NT2/D1 (cell line): ENCODE results near the gene STPG4.

ENCODE experiments used
- DNase-seq: peaks from one replicate; pipeline ENCODE4 v3.0.0-alpha.2; 2011; ENCODE audit warnings: low read depth, low spot score
- H3K27me3 ChIP-seq: 2 replicates; pipeline ENCODE4 v1.6.0; 2011; ENCODE audit warnings: mild to moderate bottlenecking; ENCODE audit not compliant: insufficient read length, insufficient read depth
- H3K36me3 ChIP-seq: 2 replicates; pipeline ENCODE4 v1.6.1; 2011; ENCODE audit warnings: mild to moderate bottlenecking, low read length, mixed read lengths; ENCODE audit not compliant: insufficient read depth, insufficient read length
- H3K4me1 ChIP-seq: 2 replicates; pipeline ENCODE4 v1.5.1; 2011; ENCODE audit not compliant: insufficient read depth, insufficient read length
- H3K4me3 ChIP-seq: 2 replicates; pipeline ENCODE4 v1.5.1; 2011; ENCODE audit warnings: low read depth; ENCODE audit not compliant: insufficient read length
- H3K9ac ChIP-seq: 2 replicates; pipeline ENCODE4 v1.6.0; 2011; ENCODE audit warnings: low read depth; ENCODE audit not compliant: insufficient read length
- H3K9me3 ChIP-seq: 2 replicates; pipeline ENCODE4 v1.5.1; 2011; ENCODE audit warnings: mild to moderate bottlenecking, low read length; ENCODE audit not compliant: insufficient read depth
- SUZ12 ChIP-seq: IDR thresholded peaks from 2 replicates; pipeline ENCODE4 v1.6.1; 2011; ENCODE audit not compliant: insufficient read length, insufficient read depth; ENCODE audit errors: extremely low read depth
- YY1 ChIP-seq: IDR thresholded peaks from 2 replicates; pipeline ENCODE4 v1.6.1; 2011; ENCODE audit not compliant: insufficient read length, insufficient read depth
- ZNF274 ChIP-seq: IDR thresholded peaks from 2 replicates; pipeline ENCODE4 v1.6.1; 2011; ENCODE audit warnings: mild to moderate bottlenecking, low read depth, low read length

Gene STPG4

DNA sequence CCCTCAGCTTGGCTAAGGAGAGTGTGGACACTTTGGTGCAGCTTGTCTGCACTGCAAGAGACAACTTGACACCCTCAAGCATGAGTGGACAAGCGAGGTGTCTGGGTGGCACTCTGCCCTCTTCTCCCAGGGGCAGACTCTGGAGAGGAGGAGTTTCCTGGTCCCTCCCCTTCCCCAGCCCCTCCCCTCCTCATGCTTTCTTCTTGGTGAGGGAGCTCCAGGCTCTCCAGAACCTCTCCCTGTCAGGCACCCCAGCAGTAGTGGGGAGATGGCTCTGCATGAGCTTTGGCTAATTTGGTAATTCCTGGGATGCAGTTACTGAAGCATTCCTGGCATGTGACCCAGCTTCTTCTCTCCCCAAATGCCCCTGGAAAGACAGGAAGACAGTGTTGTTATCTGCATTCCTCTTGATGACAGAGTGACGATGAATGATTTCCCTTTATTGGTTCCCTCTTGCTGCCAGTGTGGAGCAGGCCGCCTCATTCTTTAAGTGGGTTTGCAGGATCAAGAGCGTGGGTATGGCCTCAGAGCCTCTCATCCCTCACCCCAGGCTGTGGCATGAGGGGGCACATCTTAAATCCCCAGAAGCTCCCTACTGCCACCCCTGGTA, 89.2 kb downstream of the STPG4 start:
- Histone ChIP-seq H3K9ac (no peak overlapping the region), H3K4me3 (no peak overlapping the region), H3K27me3 (no peaks in the 10 kb centered on the region), H3K9me3 (no peaks in the 10 kb centered on the region), H3K4me1 (peaks cover 21% of the 10 kb centered on the region), H3K36me3 (peaks cover 34% of the 10 kb centered on the region)
- TF ChIP-seq SUZ12 (no peak), ZNF274 (no peak), YY1 (no peak)
- DNase-seq = no peak

- Histone ChIP-seq H3K9me3 (no peaks in the 10 kb centered on the region), H3K4me1 (peaks cover 19% of the 10 kb centered on the region), H3K9ac (no peak overlapping the region), H3K4me3 (no peak overlapping the region), H3K36me3 (peaks cover 34% of the 10 kb centered on the region), H3K27me3 (no peaks in the 10 kb centered on the region)
- no peak for DNase-seq
- TF ChIP-seq ZNF274 = no peak
- no peak for TF ChIP-seq YY1
- no peak for TF ChIP-seq SUZ12
These were observed 89.8 kb downstream of the STPG4 start for GRCh38 chr2:47065343-47065742.

GRCh38 chr2:47064106-47064505, 91.0 kb downstream of the STPG4 start:
- DNase-seq = no peak
- Histone ChIP-seq H3K4me3 (no peak overlapping the region), H3K27me3 (no peaks in the 10 kb centered on the region), H3K4me1 (peaks cover 10% of the 10 kb centered on the region), H3K9ac (no peak overlapping the region), H3K9me3 (no peaks in the 10 kb centered on the region), H3K36me3 (peaks cover 34% of the 10 kb centered on the region)
- TF ChIP-seq YY1 (no peak), ZNF274 (no peak), SUZ12 (no peak)

DNA sequence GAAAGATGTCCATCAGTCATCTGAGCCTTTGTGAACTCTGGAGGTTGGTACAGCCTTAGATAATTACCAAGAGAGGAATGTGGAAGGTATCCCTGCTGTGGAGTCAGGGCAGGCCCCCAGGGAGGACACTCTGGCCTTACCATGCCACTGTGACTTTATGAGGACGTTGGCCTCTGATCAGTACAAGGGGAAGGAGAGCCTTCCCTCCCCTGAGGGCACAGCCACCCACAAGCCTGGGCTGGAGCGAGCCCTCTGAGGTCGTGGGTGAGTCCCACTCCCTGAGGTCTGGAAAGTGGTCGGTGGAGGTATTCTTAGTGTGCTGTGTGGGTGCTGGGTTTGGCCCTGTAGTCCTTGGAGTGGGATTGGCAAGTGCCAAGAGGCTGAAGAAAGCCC, 91.6 kb downstream of the STPG4 start:
- Histone ChIP-seq H3K9ac (no peak overlapping the region), H3K4me1 (peaks cover 12% of the 10 kb centered on the region), H3K27me3 (no peaks in the 10 kb centered on the region), H3K9me3 (no peaks in the 10 kb centered on the region), H3K36me3 (peaks cover 34% of the 10 kb centered on the region), H3K4me3 (no peak overlapping the region)
- no peak for DNase-seq
- TF ChIP-seq ZNF274 = no peak
- TF ChIP-seq YY1 = no peak
- TF ChIP-seq SUZ12 = no peak

GRCh38 chr2:47062681-47063537, 92.2 kb downstream of the STPG4 start:
- H3K27me3 ChIP-seq = no peaks in the 10 kb centered on the region
- H3K4me3 ChIP-seq = no peak overlapping the region
- no peak for TF ChIP-seq ZNF274
- no peak for TF ChIP-seq SUZ12
- TF ChIP-seq YY1 = no peak
- no peaks in the 10 kb centered on the region for H3K9me3 ChIP-seq
- H3K36me3 ChIP-seq = peaks cover 29% of the 10 kb centered on the region
- H3K4me1 ChIP-seq = peaks cover 14% of the 10 kb centered on the region
- no peak for DNase-seq
- H3K9ac ChIP-seq = no peak overlapping the region

GRCh38 chr2:47061944-47062678, 93.0 kb downstream of the STPG4 start:
- TF ChIP-seq SUZ12 = no peak
- no peak for TF ChIP-seq YY1
- H3K4me1 ChIP-seq = peaks cover 20% of the 10 kb centered on the region
- no peak overlapping the region for H3K4me3 ChIP-seq
- H3K36me3 ChIP-seq = peaks cover 25% of the 10 kb centered on the region
- H3K9ac ChIP-seq = no peak overlapping the region
- H3K27me3 ChIP-seq = no peaks in the 10 kb centered on the region
- H3K9me3 ChIP-seq = no peaks in the 10 kb centered on the region
- DNase-seq = no peak

DNA sequence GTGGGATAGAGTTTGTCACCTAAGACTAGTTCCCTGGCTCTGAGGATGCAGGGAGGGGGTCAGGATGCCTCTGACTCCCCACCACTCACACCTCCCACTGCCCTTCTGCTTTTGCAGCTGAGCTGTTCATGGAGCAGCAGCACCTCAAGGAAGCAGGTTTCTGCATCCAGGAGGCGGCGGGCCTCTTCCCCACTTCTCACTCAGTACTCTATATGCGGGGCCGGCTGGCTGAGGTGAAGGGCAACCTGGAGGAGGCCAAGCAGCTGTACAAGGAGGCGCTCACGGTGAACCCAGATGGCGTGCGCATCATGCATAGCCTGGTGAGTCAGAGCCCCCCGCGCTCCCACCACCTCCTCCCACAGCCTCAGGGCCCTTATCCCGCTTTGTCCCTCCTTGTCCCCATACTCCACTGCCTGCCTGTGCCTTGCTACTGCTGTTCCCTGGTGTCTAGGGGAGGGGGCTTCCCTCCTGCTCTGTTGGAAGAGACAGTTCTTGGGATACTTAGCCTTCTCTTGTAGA, 94.4 kb downstream of the STPG4 start:
- Histone ChIP-seq H3K4me1 (peaks cover 25% of the 10 kb centered on the region), H3K4me3 (no peak overlapping the region), H3K9ac (no peak overlapping the region), H3K27me3 (no peaks in the 10 kb centered on the region), H3K36me3 (peaks cover 22% of the 10 kb centered on the region), H3K9me3 (no peaks in the 10 kb centered on the region)
- no peak for DNase-seq
- TF ChIP-seq ZNF274 (no peak), YY1 (no peak), SUZ12 (no peak)
